GM12875 (cell line): ENCODE measurements around the gene DDX18.
"Not testable (repeated sequence)": the region's sequence is repeated elsewhere in the genome, so short reads cannot be mapped to it uniquely, and the experiment has no call there.

Experiments
- H3K4me3 ChIP-seq: one replicate; pipeline ENCODE4 v1.5.1; 2011; ENCODE audit warnings: low read depth, low read length, control low read depth
- TF ChIP-seq, protein P1 (sequence below): IDR thresholded peaks from 2 replicates; pipeline ENCODE4 v1.5.1; 2011; ENCODE audit warnings: low read depth, mild to moderate bottlenecking, control low read depth, inconsistent platforms, low read length, moderate library complexity, borderline replicate concordance; ENCODE audit not compliant: insufficient read depth

The DDX18 gene

DNA sequence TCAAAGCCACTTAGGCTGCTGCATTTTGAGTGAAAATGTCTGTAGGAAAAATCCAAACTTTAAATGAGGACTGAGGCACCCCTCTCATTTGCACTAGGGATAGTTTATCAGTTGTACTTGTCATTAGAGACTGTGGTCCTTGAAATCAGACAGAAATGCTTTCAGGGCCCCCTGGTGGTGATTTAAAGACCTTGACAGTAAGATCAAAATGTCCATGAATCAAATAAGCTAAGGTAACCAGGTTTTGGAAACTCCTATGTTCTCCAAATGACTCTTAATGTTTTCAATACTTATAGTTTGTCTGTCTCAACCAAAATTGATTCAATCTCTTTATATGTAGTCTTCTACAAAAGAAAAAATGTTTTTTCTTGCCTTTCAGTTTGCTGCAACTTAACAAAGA, 28.8 kb upstream of the DDX18 start:
- TF ChIP-seq, protein P1, sequence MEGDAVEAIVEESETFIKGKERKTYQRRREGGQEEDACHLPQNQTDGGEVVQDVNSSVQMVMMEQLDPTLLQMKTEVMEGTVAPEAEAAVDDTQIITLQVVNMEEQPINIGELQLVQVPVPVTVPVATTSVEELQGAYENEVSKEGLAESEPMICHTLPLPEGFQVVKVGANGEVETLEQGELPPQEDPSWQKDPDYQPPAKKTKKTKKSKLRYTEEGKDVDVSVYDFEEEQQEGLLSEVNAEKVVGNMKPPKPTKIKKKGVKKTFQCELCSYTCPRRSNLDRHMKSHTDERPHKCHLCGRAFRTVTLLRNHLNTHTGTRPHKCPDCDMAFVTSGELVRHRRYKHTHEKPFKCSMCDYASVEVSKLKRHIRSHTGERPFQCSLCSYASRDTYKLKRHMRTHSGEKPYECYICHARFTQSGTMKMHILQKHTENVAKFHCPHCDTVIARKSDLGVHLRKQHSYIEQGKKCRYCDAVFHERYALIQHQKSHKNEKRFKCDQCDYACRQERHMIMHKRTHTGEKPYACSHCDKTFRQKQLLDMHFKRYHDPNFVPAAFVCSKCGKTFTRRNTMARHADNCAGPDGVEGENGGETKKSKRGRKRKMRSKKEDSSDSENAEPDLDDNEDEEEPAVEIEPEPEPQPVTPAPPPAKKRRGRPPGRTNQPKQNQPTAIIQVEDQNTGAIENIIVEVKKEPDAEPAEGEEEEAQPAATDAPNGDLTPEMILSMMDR: peak; percentile 61
- H3K4me3 ChIP-seq: no peak overlapping the region

DNA sequence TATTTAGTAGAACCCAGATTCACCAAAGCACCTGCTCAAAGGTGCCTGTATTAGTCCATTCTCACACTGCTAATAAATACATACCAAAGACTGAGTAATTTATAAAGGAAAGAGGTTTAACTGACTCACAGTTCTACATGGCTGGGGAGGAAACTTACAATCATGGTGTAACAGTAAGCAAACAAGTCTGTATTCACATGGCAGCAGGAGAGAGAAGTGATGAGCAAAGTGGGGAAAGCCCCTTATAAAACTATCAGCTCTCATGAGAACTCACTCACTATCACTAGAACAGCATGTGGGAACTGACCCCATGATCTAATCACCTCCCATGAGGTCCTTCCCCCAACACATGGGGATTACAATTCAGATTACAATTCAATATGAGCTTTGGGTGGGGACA, 28.0 kb upstream of the DDX18 start:
- TF ChIP-seq, protein P1: no peak
- H3K4me3 ChIP-seq: no peak overlapping the region

DNA sequence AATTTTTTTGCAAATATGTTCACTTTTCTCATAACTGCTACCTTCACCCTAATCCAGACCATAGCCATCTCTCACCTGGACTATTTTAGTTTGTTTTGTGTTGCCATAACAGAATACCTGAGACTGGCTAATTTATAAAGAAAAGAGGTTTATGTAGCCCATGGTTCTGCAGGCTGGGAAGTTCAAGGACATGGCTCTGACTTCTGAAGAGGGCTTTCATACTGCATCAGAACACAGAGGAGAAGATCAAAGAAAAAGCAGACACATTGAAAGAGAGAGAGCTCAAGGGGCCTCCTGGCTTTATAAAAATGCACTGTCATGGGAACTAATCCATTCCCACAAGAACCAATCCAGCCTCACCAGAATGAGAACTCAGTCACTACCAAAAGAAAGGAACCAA, 25.0 kb upstream of the DDX18 start:
- TF ChIP-seq, protein P1: no peak
- no peak overlapping the region for H3K4me3 ChIP-seq

DNA sequence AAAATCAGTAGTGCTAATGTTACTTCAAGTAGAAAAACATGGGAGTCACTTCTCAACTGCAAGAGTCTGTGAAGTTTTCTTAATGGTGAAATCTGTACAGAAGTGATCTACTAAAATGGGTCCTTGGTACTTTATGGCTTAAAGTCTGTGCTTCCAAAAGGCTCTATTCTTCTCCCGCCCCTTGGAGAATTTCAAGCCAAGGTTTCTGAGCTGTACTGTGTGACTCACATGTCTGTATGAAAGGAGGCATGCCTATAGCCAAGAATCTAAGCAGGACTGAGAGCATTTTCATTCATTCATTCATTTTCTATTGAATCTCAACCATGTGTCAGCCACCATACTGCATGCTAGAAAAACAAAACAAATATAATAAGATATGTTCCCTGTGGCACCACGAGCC, 19.8 kb upstream of the DDX18 start:
- TF ChIP-seq, protein P1: no peak
- H3K4me3 ChIP-seq: no peak overlapping the region

DNA sequence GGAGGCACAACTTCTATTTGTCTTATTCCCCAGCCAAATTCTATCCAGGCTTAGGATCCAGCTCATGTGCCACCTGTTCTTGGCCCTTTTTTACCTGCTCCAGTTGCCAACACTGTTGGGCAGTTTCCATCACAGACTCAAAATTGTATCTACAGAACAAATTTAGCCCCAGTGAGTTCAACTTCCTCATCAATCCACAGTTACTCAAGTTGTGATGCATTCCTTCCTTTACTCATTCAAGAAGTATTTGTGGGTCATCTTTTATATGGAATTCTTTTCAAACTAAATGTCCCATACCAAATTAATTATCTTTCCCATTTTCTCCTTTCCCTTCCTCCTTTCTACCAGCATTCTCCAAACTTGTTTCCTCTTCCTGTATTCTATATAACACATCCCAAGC, 12.7 kb upstream of the DDX18 start:
- TF ChIP-seq, protein P1: no peak
- no peak overlapping the region for H3K4me3 ChIP-seq

DNA sequence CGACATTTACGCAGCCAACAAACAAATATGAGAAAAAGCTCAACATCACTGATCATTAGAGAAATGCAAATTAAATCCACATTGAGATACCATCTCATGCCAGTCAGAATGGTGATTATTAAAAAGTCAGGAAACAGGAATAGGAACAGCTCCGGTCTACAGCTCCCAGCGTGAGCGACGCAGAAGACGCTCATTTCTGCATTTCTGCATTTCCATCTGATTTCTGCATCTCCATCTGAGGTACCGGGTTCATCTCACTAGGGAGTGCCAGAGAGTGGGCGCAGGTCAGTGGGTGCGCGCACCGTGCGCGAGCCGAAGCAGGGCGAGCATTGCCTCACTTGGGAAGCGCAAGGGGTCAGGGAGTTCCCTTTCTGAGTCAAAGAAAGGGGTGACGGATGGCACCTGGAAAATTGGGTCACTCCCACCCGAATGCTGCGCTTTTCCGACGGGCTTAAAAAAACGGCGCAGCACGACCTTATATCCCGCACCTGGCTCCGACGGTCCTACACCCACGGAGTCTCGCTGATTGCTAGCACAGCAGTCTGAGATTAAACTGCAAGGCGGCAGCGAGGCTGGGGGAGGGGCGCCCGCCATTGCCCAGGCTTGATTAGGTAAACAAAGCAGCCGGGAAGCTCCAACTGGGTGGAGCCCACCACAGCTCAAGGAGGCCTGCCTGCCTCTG, 10.7 kb upstream of the DDX18 start:
- H3K4me3 ChIP-seq: not testable (repeated sequence)

DNA sequence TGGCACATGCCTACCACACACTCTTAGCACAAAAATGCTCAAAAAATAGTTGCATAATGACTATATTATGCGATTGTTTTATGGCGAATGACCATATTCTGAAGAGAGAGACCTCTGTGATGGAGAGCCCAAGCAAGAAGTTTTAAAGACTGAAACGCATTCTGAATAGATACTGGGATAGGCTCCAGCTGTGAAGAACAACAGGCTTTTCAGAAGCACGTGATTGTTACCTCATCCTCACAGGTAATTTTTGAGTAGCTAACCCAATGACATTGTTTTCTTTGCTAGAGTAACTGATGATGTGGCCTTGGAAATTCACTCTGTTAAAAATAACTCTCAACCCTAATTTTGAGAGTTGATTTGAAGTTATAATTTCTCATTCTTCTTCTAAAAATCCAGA, 2.0 kb upstream of the DDX18 start:
- TF ChIP-seq, protein P1: no peak
- H3K4me3 ChIP-seq: no peak overlapping the region
